HepG2 (cell line): ENCODE data around the gene SRBD1. TPM values are rescaled to one million over a fixed set of nuclear protein-coding genes. Genes with fewer than 3 reads are reported as not detected.

Experiments
- FOXA3 ChIP-seq: IDR thresholded peaks from 2 replicates; pipeline ENCODE4 v1.6.1; 2016; ENCODE audit warnings: missing genetic modification reagents, missing compliant biosample characterization
- HNRNPL ChIP-seq: fragments of 200-400 bp; formaldehyde crosslinking; IDR thresholded peaks from 2 replicates; pipeline ENCODE4 v1.6.1; 2017; ENCODE audit warnings: mild to moderate bottlenecking, low read depth, low read length
- KDM1A ChIP-seq: IDR thresholded peaks from 2 replicates; pipeline ENCODE4 v1.6.1; 2016; ENCODE audit warnings: missing compliant biosample characterization
- KDM5B ChIP-seq: sonication (generic); formaldehyde crosslinking; IDR thresholded peaks from 2 replicates; pipeline ENCODE4 v1.4.0; 2020; ENCODE audit warnings: missing genetic modification reagents, mild to moderate bottlenecking, borderline replicate concordance
- MTF1 ChIP-seq: sonication (generic); formaldehyde crosslinking; IDR thresholded peaks from 2 replicates; pipeline ENCODE4 v1.5.0; 2020; ENCODE audit warnings: missing genetic modification reagents
- ZNF138 ChIP-seq: sonication (generic); formaldehyde crosslinking; IDR thresholded peaks from 2 replicates; pipeline ENCODE4 v1.5.0; 2020; ENCODE audit warnings: mild to moderate bottlenecking, low read depth, missing genetic modification reagents
- ZNF510 ChIP-seq: sonication (generic); formaldehyde crosslinking; IDR thresholded peaks from 2 replicates; pipeline ENCODE4 v1.4.0; 2020; ENCODE audit warnings: low read depth, mild to moderate bottlenecking, missing genetic modification reagents
- ZNF598 ChIP-seq: sonication (generic); formaldehyde crosslinking; IDR thresholded peaks from 2 replicates; pipeline ENCODE4 v1.5.1; 2020; ENCODE audit warnings: mild to moderate bottlenecking, missing genetic modification reagents, borderline replicate concordance
- ZNF891 ChIP-seq: sonication (generic); formaldehyde crosslinking; IDR thresholded peaks from 2 replicates; pipeline ENCODE4 v1.5.0; 2020; ENCODE audit warnings: mild to moderate bottlenecking, missing genetic modification reagents
- polyA plus RNA-seq, 8 experiments: library from polyadenylated mRNA; depleted of rRNA in 3 of 8; stranded (reverse) in 7 of 8; unstranded in 1 of 8; fragments of >200 nt; fragmentation: Illumina TruSeq in 4 of 8; extraction: Trizol in 4 of 8; gene quantifications; 2 replicates each; pipeline versions ENCODE4 v1.2.1 to v1.2.3, GENCODE V29; 2011 to 2016; ENCODE audit warnings: low read depth in 4 of 8, missing spikeins in 1 of 8, mixed read lengths in 1 of 8; ENCODE audit not compliant: insufficient read depth in 1 of 8
- total RNA-seq, 5 experiments: library from RNA; depleted of rRNA; stranded (reverse); fragments of >200 nt; fragmentation: Illumina TruSeq; extraction: Trizol; gene quantifications; 2 replicates each; pipeline ENCODE4 v1.2.3, GENCODE V29; 2016; ENCODE audit warnings: low read depth in 1 of 5
- TF ChIP-seq, protein P1 (sequence below), 2 experiments: sonication (generic) in 1 of 2; formaldehyde crosslinking in 1 of 2; IDR thresholded peaks; 2 replicates each; pipeline versions ENCODE4 v1.5.1 to v1.6.1; 2011 to 2020; ENCODE audit warnings: borderline replicate concordance in 1 of 2, low read depth in 1 of 2, low read length in 1 of 2, mild to moderate bottlenecking in 1 of 2, missing genetic modification reagents in 1 of 2, moderate library complexity in 1 of 2
- TF ChIP-seq, protein P2 (sequence below): sonication (generic); formaldehyde crosslinking; IDR thresholded peaks from 2 replicates; pipeline ENCODE4 v1.5.0; 2020; ENCODE audit warnings: missing genetic modification reagents, mild to moderate bottlenecking, borderline replicate concordance
- TF ChIP-seq, protein P3 (sequence below): sonication (generic); formaldehyde crosslinking; IDR thresholded peaks from 2 replicates; pipeline ENCODE4 v1.8.0; 2022; ENCODE audit warnings: mild to moderate bottlenecking, missing genetic modification reagents, moderate library complexity
- TF ChIP-seq, protein P4 (sequence below): sonication (generic); formaldehyde crosslinking; IDR thresholded peaks from 2 replicates; pipeline ENCODE4 v1.4.0; 2020; ENCODE audit warnings: mild to moderate bottlenecking, missing genetic modification reagents, borderline replicate concordance
- TF ChIP-seq, protein P5 (sequence below): sonication (generic); formaldehyde crosslinking; IDR thresholded peaks from 2 replicates; pipeline ENCODE4 v1.9.0; 2022; ENCODE audit warnings: missing genetic modification reagents, mild to moderate bottlenecking, borderline replicate concordance
- TF ChIP-seq, protein P6 (sequence below): sonication (generic); formaldehyde crosslinking; IDR thresholded peaks from 2 replicates; pipeline ENCODE4 v1.4.0; 2020; ENCODE audit warnings: mild to moderate bottlenecking, low read depth, missing genetic modification reagents

SRBD1 gene
- total and polyA plus RNA-seq, 2 of the 13 experiments (the other 11 are each of a cell fraction or from before 2014, with no cell fraction given) = 3.2 to 23.9 TPM

DNA sequence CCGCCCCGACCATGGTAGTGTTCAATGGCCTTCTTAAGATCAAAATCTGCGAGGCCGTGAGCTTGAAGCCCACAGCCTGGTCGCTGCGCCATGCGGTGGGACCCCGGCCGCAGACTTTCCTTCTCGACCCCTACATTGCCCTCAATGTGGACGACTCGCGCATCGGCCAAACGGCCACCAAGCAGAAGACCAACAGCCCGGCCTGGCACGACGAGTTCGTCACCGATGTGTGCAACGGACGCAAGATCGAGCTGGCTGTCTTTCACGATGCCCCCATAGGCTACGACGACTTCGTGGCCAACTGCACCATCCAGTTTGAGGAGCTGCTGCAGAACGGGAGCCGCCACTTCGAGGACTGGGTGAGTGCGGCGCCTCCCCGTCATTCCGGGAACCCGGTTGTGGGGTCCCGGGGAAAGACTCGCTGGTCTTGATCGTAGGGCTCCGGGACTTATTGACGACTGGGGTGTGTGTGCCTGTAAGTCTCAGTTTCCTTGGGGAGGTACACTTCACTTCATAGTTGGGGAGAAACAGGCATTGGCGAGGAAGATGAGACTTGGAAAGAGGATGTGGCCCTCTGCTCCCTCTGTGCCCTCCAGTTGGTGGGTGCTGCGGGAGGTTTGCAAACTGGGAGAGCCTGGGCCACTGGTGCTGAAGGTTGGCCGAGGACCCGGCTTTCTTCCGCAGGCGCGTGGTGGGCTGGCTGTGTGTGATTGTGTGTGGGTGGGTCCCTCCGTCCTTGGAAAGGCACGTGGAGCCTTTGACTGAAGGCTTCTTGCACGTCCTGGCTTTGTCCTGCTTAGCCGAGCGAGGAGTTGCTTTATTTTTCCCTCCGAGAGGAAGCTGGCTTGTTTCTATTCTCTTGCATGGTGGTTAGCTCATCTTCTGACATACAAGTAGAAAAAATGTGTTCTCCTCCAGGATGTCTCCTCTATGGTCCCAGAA lies 41.3 kb upstream of the SRBD1 start (continued):
- TF ChIP-seq, protein P1, sequence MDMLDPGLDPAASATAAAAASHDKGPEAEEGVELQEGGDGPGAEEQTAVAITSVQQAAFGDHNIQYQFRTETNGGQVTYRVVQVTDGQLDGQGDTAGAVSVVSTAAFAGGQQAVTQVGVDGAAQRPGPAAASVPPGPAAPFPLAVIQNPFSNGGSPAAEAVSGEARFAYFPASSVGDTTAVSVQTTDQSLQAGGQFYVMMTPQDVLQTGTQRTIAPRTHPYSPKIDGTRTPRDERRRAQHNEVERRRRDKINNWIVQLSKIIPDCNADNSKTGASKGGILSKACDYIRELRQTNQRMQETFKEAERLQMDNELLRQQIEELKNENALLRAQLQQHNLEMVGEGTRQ (IDR thresholded peaks at IDR 0.05; ENCODE audit: low read depth, low read length) = no peak
- TF ChIP-seq, protein P1 (CRISPR knock-in tag; IDR thresholded peaks at IDR 0.05; ENCODE audit: borderline replicate concordance) = no peak
- TF ChIP-seq MTF1 (CRISPR knock-in tag) = no peak
- TF ChIP-seq, protein P2, sequence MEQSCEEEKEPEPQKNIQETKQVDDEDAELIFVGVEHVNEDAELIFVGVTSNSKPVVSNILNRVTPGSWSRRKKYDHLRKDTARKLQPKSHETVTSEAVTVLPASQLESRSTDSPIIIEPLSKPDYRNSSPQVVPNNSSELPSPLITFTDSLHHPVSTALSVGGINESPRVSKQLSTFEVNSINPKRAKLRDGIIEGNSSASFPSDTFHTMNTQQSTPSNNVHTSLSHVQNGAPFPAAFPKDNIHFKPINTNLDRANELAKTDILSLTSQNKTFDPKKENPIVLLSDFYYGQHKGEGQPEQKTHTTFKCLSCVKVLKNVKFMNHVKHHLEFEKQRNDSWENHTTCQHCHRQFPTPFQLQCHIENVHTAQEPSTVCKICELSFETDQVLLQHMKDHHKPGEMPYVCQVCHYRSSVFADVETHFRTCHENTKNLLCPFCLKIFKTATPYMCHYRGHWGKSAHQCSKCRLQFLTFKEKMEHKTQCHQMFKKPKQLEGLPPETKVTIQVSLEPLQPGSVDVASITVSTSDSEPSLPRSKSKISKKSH (CRISPR knock-in tag) = 0 out of 2 replicates have a peak, but pooled peaks have one; percentile 48
- TF ChIP-seq, protein P3, sequence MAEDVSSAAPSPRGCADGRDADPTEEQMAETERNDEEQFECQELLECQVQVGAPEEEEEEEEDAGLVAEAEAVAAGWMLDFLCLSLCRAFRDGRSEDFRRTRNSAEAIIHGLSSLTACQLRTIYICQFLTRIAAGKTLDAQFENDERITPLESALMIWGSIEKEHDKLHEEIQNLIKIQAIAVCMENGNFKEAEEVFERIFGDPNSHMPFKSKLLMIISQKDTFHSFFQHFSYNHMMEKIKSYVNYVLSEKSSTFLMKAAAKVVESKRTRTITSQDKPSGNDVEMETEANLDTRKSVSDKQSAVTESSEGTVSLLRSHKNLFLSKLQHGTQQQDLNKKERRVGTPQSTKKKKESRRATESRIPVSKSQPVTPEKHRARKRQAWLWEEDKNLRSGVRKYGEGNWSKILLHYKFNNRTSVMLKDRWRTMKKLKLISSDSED = no peak
- TF ChIP-seq, protein P4, sequence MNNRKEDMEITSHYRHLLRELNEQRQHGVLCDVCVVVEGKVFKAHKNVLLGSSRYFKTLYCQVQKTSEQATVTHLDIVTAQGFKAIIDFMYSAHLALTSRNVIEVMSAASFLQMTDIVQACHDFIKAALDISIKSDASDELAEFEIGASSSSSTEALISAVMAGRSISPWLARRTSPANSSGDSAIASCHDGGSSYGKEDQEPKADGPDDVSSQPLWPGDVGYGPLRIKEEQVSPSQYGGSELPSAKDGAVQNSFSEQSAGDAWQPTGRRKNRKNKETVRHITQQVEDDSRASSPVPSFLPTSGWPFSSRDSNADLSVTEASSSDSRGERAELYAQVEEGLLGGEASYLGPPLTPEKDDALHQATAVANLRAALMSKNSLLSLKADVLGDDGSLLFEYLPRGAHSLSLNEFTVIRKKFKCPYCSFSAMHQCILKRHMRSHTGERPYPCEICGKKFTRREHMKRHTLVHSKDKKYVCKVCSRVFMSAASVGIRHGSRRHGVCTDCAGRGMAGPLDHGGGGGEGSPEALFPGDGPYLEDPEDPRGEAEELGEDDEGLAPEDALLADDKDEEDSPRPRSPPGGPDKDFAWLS (CRISPR knock-in tag) = 0 out of 2 replicates have a peak, but pooled peaks have one; percentile 57
- TF ChIP-seq, protein P5, sequence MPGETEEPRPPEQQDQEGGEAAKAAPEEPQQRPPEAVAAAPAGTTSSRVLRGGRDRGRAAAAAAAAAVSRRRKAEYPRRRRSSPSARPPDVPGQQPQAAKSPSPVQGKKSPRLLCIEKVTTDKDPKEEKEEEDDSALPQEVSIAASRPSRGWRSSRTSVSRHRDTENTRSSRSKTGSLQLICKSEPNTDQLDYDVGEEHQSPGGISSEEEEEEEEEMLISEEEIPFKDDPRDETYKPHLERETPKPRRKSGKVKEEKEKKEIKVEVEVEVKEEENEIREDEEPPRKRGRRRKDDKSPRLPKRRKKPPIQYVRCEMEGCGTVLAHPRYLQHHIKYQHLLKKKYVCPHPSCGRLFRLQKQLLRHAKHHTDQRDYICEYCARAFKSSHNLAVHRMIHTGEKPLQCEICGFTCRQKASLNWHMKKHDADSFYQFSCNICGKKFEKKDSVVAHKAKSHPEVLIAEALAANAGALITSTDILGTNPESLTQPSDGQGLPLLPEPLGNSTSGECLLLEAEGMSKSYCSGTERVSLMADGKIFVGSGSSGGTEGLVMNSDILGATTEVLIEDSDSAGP (CRISPR knock-in tag) = peak; percentile 46; the same call in 1 of the 2 replicates
- TF ChIP-seq ZNF138 (CRISPR knock-in tag) = no peak
- no peak for TF ChIP-seq ZNF598 (CRISPR knock-in tag)
- no peak for TF ChIP-seq KDM5B (CRISPR knock-in tag)
- 0 out of 2 replicates have a peak, but pooled peaks have one; percentile 46 for TF ChIP-seq HNRNPL
- TF ChIP-seq ZNF891 (CRISPR knock-in tag) = peak; percentile 74; the same call in 1 of the 2 replicates
- TF ChIP-seq ZNF510 (CRISPR knock-in tag) = no peak
- TF ChIP-seq, protein P6, sequence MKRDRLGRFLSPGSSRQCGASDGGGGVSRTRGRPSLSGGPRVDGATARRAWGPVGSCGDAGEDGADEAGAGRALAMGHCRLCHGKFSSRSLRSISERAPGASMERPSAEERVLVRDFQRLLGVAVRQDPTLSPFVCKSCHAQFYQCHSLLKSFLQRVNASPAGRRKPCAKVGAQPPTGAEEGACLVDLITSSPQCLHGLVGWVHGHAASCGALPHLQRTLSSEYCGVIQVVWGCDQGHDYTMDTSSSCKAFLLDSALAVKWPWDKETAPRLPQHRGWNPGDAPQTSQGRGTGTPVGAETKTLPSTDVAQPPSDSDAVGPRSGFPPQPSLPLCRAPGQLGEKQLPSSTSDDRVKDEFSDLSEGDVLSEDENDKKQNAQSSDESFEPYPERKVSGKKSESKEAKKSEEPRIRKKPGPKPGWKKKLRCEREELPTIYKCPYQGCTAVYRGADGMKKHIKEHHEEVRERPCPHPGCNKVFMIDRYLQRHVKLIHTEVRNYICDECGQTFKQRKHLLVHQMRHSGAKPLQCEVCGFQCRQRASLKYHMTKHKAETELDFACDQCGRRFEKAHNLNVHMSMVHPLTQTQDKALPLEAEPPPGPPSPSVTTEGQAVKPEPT (CRISPR knock-in tag) = peak; percentile 25; the same call in 1 of the 2 replicates
- TF ChIP-seq KDM1A (CRISPR knock-in tag) = no peak
- no peak for TF ChIP-seq FOXA3 (CRISPR knock-in tag)
